Mammary epithelial cell (primary cell): ENCODE results near the gene MMEL1.

Source experiments
- CTCF ChIP-seq, 2 donors: IDR thresholded peaks in 1 of 2; conservative IDR thresholded peaks in 1 of 2; 2 replicates each; pipeline ENCODE4 v1.5.1; 2011 to 2012; ENCODE audit warnings: inconsistent platforms in 2 of 2, low read length in 2 of 2, mild to moderate bottlenecking in 2 of 2, control low read depth in 1 of 2, low read depth in 1 of 2; ENCODE audit not compliant: insufficient read depth in 1 of 2; ENCODE audit errors: extremely low read depth in 1 of 2
- EZH2 ChIP-seq: IDR thresholded peaks from 2 replicates; pipeline ENCODE4 v1.6.1; 2012; ENCODE audit warnings: low read length, inconsistent platforms, borderline replicate concordance

DNA sequence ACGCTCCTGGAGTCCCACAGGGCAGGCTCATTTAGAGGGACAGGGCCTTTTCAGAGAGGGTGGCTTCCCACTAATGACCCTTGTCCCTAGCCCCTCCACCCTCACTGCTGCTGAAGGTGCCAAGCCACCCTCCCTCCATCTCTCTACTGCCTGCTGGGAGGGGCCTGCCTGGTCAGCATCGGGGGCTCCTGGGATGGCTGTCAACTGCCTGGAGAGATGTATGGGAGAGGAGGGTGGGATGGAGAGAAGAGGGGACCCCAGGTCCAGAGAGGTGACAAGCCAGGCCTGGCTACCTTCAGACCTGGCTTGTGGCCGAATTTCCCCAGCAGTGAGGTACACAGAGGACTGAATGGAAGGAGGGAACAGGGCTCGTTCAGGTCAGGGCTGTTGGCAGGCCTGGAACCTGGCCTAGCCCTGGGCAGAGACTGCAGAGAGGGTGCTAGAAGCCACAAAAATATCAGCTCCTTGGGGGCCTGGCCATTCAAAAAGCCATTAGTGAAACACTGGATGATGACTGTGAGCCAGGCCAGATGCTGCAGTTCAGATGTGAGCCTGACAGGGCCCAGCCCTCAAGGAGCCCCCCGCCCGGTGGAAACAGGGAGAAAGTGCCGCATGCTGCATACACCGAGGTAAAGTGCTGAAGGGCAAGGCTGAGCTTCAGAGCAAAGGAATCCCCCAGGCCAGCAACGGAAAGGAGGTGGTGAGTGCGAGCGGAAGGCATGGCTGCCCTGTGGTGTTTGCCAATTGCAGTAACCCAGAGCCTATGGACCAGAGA, 20.0 kb downstream of the MMEL1 start:
- TF ChIP-seq CTCF (conservative IDR thresholded peaks at IDR 0.05 in 1 of 2, IDR thresholded peaks at IDR 0.05 in 1 of 2; ENCODE audit: extremely low read depth in 1 of 2, insufficient read depth in 1 of 2, low read depth in 1 of 2, low read length in 2 of 2) (no peak), EZH2 (no peak)
